K562 (cell line): ENCODE measurements around the gene MTERF4. TPM values are rescaled to one million over a fixed set of nuclear protein-coding genes. Genes with fewer than 3 reads are reported as not detected.

Experiments used
- ATAC-seq: fragments of 200-7000 bp; cut with Tn5 transposase; 3 replicates; pipeline ENCODE4 v1.9.1; 2020; ENCODE audit warnings: moderate library complexity
- BruUV-seq: library from RNA; stranded (reverse); fragments of 400-500 nt; replicated peaks from 2 replicates; lab custom pipeline; 2021; lab: Mats Ljungman, UMichigan
- CTCF ChIA-PET: fragments of 300-600 bp; formaldehyde crosslinking; extraction: SDS; loops from one replicate; lab custom pipeline; 2021; ENCODE audit warnings: low intra/inter-chr PET ratio; lab: Yijun Ruan, JAX
- POLR2A ChIA-PET: fragments of 300-600, 350-650 bp; sonication (Branson Sonifier 250); formaldehyde crosslinking; extraction: SDS; loops from one replicate; lab custom pipeline; 2021; ENCODE audit warnings: antibody characterized with exemption, inconsistent platforms; lab: Yijun Ruan, JAX
- DNase-seq, 4 experiments: peaks; one replicate each; pipeline versions ENCODE4 v3.0.0 to v3.0.0-alpha.2; 2011 to 2018; ENCODE audit warnings: low spot score in 3 of 4, mixed read lengths in 3 of 4; ENCODE audit errors: extremely low read depth in 1 of 4
- FAIRE-seq: peaks from 2 replicates; lab custom pipeline; 2011; peaks lifted over from hg19 to GRCh38; lab: Jason Lieb, UNC
- H2AFZ ChIP-seq: 2 replicates; pipeline ENCODE4 v1.6.0; 2011; ENCODE audit warnings: low read depth, low read length, control low read depth, inconsistent platforms
- H3K27ac ChIP-seq: fragments of 200-600 bp; 3 replicates; pipeline ENCODE4 v1.8.0; 2011; ENCODE audit warnings: low read depth, mild to moderate bottlenecking, control low read depth, inconsistent platforms, low read length, moderate library complexity, mixed read lengths; ENCODE audit errors: extremely low read depth
- H3K27me3 ChIP-seq, 2 experiments: fragments of 300-600 bp in 1 of 2; 2 replicates in 1 of 2; 3 replicates in 1 of 2; pipeline versions ENCODE4 v1.6.0 to v1.8.0; 2011; ENCODE audit warnings: inconsistent platforms in 2 of 2, low read length in 2 of 2, mild to moderate bottlenecking in 1 of 2, mixed read lengths in 1 of 2, moderate library complexity in 1 of 2; ENCODE audit not compliant: control insufficient read depth in 2 of 2, insufficient read depth in 2 of 2
- H3K36me3 ChIP-seq: fragments of 300-600 bp; 3 replicates; pipeline ENCODE4 v1.8.0; 2011; ENCODE audit warnings: mild to moderate bottlenecking, low read length, inconsistent platforms; ENCODE audit not compliant: control insufficient read depth, insufficient read depth
- H3K4me1 ChIP-seq, 2 experiments: fragments of 200-600 bp in 1 of 2; replicated peaks in 1 of 2; 2 replicates in 1 of 2; 3 replicates in 1 of 2; pipeline versions ENCODE4 v1.5.1 to v1.8.0; 2011; ENCODE audit warnings: inconsistent platforms in 2 of 2, low read length in 2 of 2, mild to moderate bottlenecking in 1 of 2, mixed read lengths in 1 of 2, moderate library complexity in 1 of 2; ENCODE audit not compliant: control insufficient read depth in 2 of 2, insufficient read depth in 2 of 2
- H3K4me2 ChIP-seq: 2 replicates; pipeline ENCODE4 v1.6.1; 2011; ENCODE audit warnings: low read length, control low read depth, inconsistent platforms, mixed read lengths; ENCODE audit not compliant: insufficient read depth
- H3K4me3 ChIP-seq: fragments of 200-600 bp; sonication (generic), shearing (Covaris generic); 2 replicates; pipeline ENCODE4 v1.5.1; 2016; ENCODE audit warnings: control low read depth, inconsistent platforms
- H3K79me2 ChIP-seq: fragments of 200-600 bp; 3 replicates; pipeline ENCODE4 v1.8.0; 2011; ENCODE audit warnings: low read length, inconsistent platforms; ENCODE audit not compliant: control insufficient read depth, insufficient read depth
- H3K9ac ChIP-seq, 2 experiments: 2 replicates each; pipeline versions ENCODE4 v1.6.0 to v1.6.1; 2011; ENCODE audit warnings: low read depth in 2 of 2, low read length in 2 of 2, control low read depth in 1 of 2, inconsistent platforms in 1 of 2, mild to moderate bottlenecking in 1 of 2, mixed read lengths in 1 of 2; ENCODE audit not compliant: insufficient read depth in 1 of 2
- H3K9me1 ChIP-seq: one replicate; pipeline ENCODE4 v1.6.0; 2011; ENCODE audit warnings: inconsistent platforms, mild to moderate bottlenecking, low read length, moderate library complexity; ENCODE audit not compliant: control insufficient read depth, insufficient read depth
- H3K9me3 ChIP-seq: replicated peaks from 2 replicates; pipeline ENCODE4 v1.5.1; 2011; ENCODE audit warnings: low read depth, low read length, inconsistent platforms; ENCODE audit not compliant: control insufficient read depth, insufficient read depth
- H4K20me1 ChIP-seq: replicated peaks from 2 replicates; pipeline ENCODE4 v1.6.1; 2011; ENCODE audit warnings: low read length, inconsistent platforms, mixed read lengths; ENCODE audit not compliant: control insufficient read depth, insufficient read depth
- HMGXB4 ChIP-seq: sonication (generic); formaldehyde crosslinking; IDR thresholded peaks from 2 replicates; pipeline ENCODE4 v1.8.1; 2023; ENCODE audit warnings: mild to moderate bottlenecking, missing genetic modification reagents
- LARP7 ChIP-seq: fragments of 450-650 bp; IDR thresholded peaks from 2 replicates; pipeline ENCODE4 v1.6.1; 2016
- MCM5 ChIP-seq: fragments of 450-650 bp; IDR thresholded peaks from 2 replicates; pipeline ENCODE4 v1.6.1; 2016; ENCODE audit warnings: low read depth
- ZNF347 ChIP-seq: fragments of 450-650 bp; formaldehyde crosslinking; IDR thresholded peaks from 2 replicates; pipeline ENCODE4 v1.4.0; 2020; ENCODE audit warnings: low read depth, mild to moderate bottlenecking, moderate library complexity
- WGBS: fragments of 100-300 bp; shearing (Covaris generic); methylation state at CpG from one replicate; pipeline ENCODE4 v1.1.6; 2016; ENCODE audit warnings: low coverage, mixed read lengths; ENCODE audit not compliant: insufficient coverage; ENCODE audit errors: missing lambda C conversion rate; 5-methylcytosine and 5-hydroxymethylcytosine counted together
- in situ Hi-C: fragments of 300-500 bp; cut with MboI; formaldehyde crosslinking; loops from 4 replicates; pipeline ENCODE4 v1.15.0; 2018; ENCODE audit warnings: inconsistent platforms, mixed read lengths
- intact Hi-C: fragments of 100-400 bp; cut with micrococcal nuclease; formaldehyde crosslinking; loops from 2 replicates; pipeline ENCODE4 v1.14.2; 2022
- polyA plus RNA-seq, 8 experiments: library from polyadenylated mRNA; depleted of rRNA in 4 of 8; stranded (reverse) in 5 of 8; unstranded in 3 of 8; fragments of >200 nt; fragmentation: Nextera tagmentation in 2 of 8; fragmentation: Illumina TruSeq in 1 of 8; extraction: Ambion mirVana in 2 of 8; extraction: Trizol in 1 of 8; gene quantifications; 2 replicates each; pipeline versions ENCODE4 v1.2.1 to v1.2.3, GENCODE V29; 2011 to 2014; ENCODE audit warnings: inconsistent platforms in 1 of 8, missing spikeins in 1 of 8
- total RNA-seq, 7 experiments: library from RNA; depleted of rRNA in 6 of 7; stranded (reverse); fragments of >200 nt in 6 of 7; fragmentation: Illumina TruSeq in 2 of 7; extraction: Trizol in 2 of 7; gene quantifications; 2 replicates each; pipeline versions ENCODE4 v1.2.1 to v1.2.3, GENCODE V29; 2011 to 2021; ENCODE audit warnings: low replicate concordance in 1 of 7
- TF ChIP-seq, protein P1 (sequence below), 2 experiments: fragments of 450-650 bp; IDR thresholded peaks; 2 replicates each; pipeline ENCODE4 v1.6.1; 2016; ENCODE audit warnings: mild to moderate bottlenecking in 2 of 2, borderline replicate concordance in 1 of 2, low read depth in 1 of 2, moderate library complexity in 1 of 2
- TF ChIP-seq, protein P2 (sequence below): sonication (generic); formaldehyde crosslinking; IDR thresholded peaks from 2 replicates; pipeline ENCODE4 v1.8.0; 2023; ENCODE audit warnings: mild to moderate bottlenecking, missing genetic modification reagents
- TF ChIP-seq, protein P3 (sequence below), 2 experiments: fragments of 250-450 bp in 1 of 2; fragments of 450-650 bp in 1 of 2; sonication (Bioruptor Pico) in 1 of 2; IDR thresholded peaks; 2 replicates each; pipeline versions ENCODE4 v1.6.1 to v1.8.0; 2016 to 2021; ENCODE audit warnings: mild to moderate bottlenecking in 2 of 2, moderate library complexity in 2 of 2, missing compliant biosample characterization in 1 of 2, missing genetic modification characterization in 1 of 2

MTERF4 gene
- total and polyA plus RNA-seq, 9 of the 15 experiments (the other 6 are each of a cell fraction or from before 2014, with no cell fraction given), result 15.3 to 29.6 (median 21.2) TPM

DNA sequence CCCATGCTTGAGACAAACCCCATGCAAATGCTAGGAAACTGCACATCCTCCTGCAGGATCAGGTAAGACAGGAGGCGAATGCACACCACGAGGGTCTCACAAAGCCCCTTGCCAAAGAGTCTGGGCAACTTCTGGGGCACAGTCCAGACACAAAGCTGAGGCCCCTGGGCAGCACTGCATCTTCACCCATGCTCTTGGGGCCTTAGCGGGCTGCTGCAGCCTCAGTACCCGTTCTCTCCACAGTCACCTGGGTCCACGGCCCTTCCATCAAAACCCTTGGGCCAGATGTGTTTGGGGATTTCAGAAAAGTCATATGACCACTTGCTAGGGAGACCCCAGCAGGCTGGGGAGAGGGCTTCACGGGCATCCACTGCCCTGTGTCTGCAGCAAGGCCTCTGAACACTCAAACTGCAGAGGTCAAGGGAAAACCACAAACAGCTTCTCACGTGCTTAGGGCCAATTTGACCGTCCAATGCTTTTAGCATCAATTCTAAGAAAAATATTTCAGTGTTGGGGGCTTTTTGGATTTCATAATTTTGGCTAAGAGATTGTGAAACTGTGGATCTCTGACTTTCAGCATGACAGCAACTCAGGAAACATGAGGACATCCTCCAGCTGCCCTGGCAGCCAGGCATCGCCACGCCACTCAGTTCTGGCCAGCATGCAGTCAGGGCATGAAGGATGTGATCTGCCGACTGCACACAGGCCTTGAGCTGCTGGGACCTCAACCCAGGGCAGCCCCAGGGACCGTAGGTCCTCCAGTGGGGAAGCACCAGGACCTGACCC lies 27.2 kb upstream of the MTERF4 start:
- WGBS, result 68% methylated on average over 8 of the region's 12 CpGs
- DNase-seq (no peak), FAIRE-seq (no peak), ATAC-seq (no peak)
- BruUV-seq, result no TSS peak
- H3K9me3 ChIP-seq, result no peaks in the 10 kb centered on the region
- no peaks in the 10 kb centered on the region for H3K79me2 ChIP-seq
- no peak overlapping the region for H3K4me3 ChIP-seq
- no peak overlapping the region for H3K9ac ChIP-seq
- H3K4me2 ChIP-seq, result no peak overlapping the region
- ChIA-PET CTCF (no interaction called here), POLR2A (no interaction called here)
- peaks cover 10% of the 10 kb centered on the region; the same call in 1 of the 3 replicates for H3K36me3 ChIP-seq
- no peaks in the 10 kb centered on the region for H3K9me1 ChIP-seq
- intact Hi-C loops (no loop called here), in situ Hi-C loops (no loop called here)
- no peaks in the 10 kb centered on the region; a peak in 1 of 5 replicates for H3K4me1 ChIP-seq
- no peak overlapping the region for H2AFZ ChIP-seq
- H4K20me1 ChIP-seq, result no peaks in the 10 kb centered on the region
- no peak overlapping the region for H3K27ac ChIP-seq
- no peaks in the 10 kb centered on the region for H3K27me3 ChIP-seq
- TF ChIP-seq LARP7, result no peak
- no peak for TF ChIP-seq HMGXB4 (CRISPR knock-in tag)
- TF ChIP-seq, protein P1, sequence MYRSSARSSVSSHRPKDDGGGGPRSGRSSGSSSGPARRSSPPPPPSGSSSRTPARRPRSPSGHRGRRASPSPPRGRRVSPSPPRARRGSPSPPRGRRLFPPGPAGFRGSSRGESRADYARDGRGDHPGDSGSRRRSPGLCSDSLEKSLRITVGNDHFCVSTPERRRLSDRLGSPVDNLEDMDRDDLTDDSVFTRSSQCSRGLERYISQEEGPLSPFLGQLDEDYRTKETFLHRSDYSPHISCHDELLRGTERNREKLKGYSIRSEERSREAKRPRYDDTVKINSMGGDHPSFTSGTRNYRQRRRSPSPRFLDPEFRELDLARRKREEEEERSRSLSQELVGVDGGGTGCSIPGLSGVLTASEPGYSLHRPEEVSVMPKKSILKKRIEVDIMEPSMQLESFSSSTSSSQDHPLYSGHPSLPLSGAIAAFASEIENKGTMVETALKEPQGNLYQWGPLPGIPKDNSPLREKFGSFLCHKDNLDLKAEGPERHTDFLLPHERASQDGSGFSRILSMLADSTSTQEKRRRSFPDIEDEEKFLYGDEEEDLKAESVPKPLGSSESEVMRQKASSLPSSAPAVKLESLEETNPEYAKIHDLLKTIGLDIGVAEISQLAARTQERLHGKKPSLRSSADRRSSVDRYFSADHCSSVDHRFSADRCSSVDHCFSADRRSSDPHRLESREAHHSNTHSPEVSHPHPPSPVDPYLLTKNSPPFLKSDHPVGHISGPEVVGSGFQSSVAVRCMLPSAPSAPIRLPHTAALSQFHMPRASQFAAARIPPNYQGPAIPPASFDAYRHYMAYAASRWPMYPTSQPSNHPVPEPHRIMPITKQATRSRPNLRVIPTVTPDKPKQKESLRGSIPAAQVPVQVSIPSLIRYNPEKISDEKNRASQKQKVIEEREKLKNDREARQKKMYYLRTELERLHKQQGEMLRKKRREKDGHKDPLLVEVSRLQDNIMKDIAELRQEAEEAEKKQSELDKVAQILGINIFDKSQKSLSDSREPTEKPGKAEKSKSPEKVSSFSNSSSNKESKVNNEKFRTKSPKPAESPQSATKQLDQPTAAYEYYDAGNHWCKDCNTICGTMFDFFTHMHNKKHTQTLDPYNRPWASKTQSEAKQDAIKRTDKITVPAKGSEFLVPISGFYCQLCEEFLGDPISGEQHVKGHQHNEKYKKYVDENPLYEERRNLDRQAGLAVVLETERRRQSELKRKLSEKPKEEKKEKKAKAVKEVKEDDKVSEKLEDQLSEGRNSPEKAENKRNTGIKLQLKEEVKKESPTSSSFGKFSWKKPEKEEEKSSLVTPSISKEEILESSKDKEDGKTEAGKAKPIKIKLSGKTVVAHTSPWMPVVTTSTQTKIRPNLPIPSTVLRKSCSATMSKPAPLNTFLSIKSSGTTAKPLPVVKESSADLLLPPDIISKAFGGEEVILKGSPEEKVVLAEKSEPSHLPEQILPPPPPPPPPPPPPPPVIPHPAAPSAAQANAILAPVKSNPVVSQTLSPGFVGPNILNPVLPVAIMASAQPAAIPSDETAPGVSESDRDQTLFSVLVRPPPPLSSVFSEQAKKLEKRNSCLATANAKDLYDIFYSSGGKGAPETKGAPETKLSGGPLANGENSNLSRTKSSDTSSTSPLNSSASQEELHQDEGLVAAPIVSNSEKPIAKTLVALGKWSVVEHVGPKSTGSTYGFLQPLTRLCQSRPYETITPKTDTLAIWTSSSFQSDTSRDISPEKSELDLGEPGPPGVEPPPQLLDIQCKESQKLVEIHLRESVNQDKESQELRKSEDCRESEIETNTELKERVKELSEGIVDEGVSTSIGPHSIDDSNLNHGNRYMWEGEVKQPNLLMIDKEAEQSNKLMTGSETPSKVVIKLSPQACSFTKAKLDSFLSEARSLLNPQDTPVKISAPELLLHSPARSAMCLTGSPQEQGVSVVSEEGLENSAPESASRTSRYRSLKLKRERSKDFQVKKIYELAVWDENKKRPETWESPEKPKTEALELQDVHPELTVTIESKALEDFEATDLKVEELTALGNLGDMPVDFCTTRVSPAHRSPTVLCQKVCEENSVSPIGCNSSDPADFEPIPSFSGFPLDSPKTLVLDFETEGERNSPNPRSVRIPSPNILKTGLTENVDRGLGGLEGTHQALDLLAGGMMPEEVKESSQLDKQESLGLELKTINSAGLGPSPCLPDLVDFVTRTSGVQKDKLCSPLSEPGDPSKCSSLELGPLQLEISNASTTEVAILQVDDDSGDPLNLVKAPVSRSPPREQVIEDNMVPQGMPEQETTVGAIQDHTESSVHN (IDR thresholded peaks at IDR 0.05; ENCODE audit: borderline replicate concordance in 1 of 2, low read depth in 1 of 2), result no peak
- TF ChIP-seq ZNF347 (CRISPR knock-in tag), result no peak
- no peak for TF ChIP-seq MCM5
- TF ChIP-seq, protein P2, sequence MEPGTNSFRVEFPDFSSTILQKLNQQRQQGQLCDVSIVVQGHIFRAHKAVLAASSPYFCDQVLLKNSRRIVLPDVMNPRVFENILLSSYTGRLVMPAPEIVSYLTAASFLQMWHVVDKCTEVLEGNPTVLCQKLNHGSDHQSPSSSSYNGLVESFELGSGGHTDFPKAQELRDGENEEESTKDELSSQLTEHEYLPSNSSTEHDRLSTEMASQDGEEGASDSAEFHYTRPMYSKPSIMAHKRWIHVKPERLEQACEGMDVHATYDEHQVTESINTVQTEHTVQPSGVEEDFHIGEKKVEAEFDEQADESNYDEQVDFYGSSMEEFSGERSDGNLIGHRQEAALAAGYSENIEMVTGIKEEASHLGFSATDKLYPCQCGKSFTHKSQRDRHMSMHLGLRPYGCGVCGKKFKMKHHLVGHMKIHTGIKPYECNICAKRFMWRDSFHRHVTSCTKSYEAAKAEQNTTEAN (CRISPR knock-in tag), result no peak
- TF ChIP-seq, protein P3, sequence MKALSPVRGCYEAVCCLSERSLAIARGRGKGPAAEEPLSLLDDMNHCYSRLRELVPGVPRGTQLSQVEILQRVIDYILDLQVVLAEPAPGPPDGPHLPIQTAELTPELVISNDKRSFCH (CRISPR knock-in tag; IDR thresholded peaks at IDR 0.05), result no peak
- TF ChIP-seq, protein P3 (tag; IDR thresholded peaks at IDR 0.05), result no peak
